Esophagus squamous epithelium (tissue), 5 donors: Measurements from ENCODE around the gene PCDHGA8. TPM values are rescaled to one million over a fixed set of nuclear protein-coding genes. Genes with fewer than 3 reads are reported as not detected.

ENCODE experiments used
- DNase-seq: peaks from one replicate; lab custom pipeline; 2025; lab: John Stamatoyannopoulos, UW
- H3K27ac ChIP-seq, 4 donors: fragments of 200-600 bp; sonication (generic); one replicate each; pipeline ENCODE4 v1.5.1; 2016 to 2019; ENCODE audit warnings: mild to moderate bottlenecking in 1 of 4
- H3K27me3 ChIP-seq, 4 donors: fragments of 200-600 bp; sonication (generic); 1 replicate in 3 of 4; 2 replicates in 1 of 4; pipeline versions ENCODE4 v1.5.1 to v1.6.0; 2017 to 2021; ENCODE audit warnings: antibody characterized with exemption in 1 of 4
- H3K36me3 ChIP-seq, 3 donors: fragments of 200-600 bp; sonication (generic); one replicate each; pipeline ENCODE4 v1.5.1; 2016 to 2019
- H3K4me1 ChIP-seq, 3 donors: fragments of 200-600 bp; sonication (generic); one replicate each; pipeline ENCODE4 v1.5.1; 2017 to 2019
- H3K4me3 ChIP-seq, 4 donors: fragments of 200-600 bp; sonication (generic); 1 replicate in 3 of 4; 2 replicates in 1 of 4; pipeline ENCODE4 v1.5.1; 2016 to 2019; ENCODE audit warnings: mild to moderate bottlenecking in 2 of 4, moderate library complexity in 1 of 4
- H3K9me3 ChIP-seq, 3 donors: fragments of 200-600 bp; sonication (generic); one replicate each; pipeline ENCODE4 v1.5.1; 2016 to 2019
- POLR2A ChIP-seq, 4 donors: fragments of 450-650 bp; IDR thresholded peaks; one replicate each; pipeline ENCODE4 v1.6.1; 2017; ENCODE audit warnings: antibody characterized with exemption in 4 of 4, mild to moderate bottlenecking in 4 of 4, moderate library complexity in 3 of 4
- WGBS, 2 donors: methylation state at CpG; one replicate each; pipeline ENCODE4 v1.1.5; 2018; 5-methylcytosine and 5-hydroxymethylcytosine counted together
- intact Hi-C: fragments of 100-400 bp; cut with DNase I; formaldehyde crosslinking; loops from one replicate; pipeline ENCODE4 v1.15.0; 2022
- total RNA-seq, 4 donors: library from RNA; depleted of rRNA; stranded (reverse); fragments of >200 nt; gene quantifications; one replicate each; pipeline ENCODE4 v1.1.0, GENCODE V29; 2016
- TF ChIP-seq, protein P1 (sequence below), 6 experiments: fragments of 450-650 bp in 4 of 6; fragments of 200-600 bp in 2 of 6; sonication (generic) in 2 of 6; IDR thresholded peaks; one replicate each; pipeline ENCODE4 v1.5.1; 2016 to 2019; ENCODE audit warnings: antibody characterized with exemption in 6 of 6, mild to moderate bottlenecking in 4 of 6, moderate library complexity in 4 of 6
- donor health status: DM: yes; HTN: yes; CAD: no.

Gene PCDHGA8
- total RNA-seq, 4 donors from 2014 or later: 0.41 to 1.7 (median 1.4) TPM

- Histone ChIP-seq H3K36me3 (peaks cover 0 to 9% (median 0%) of the 10 kb centered on the region in 3 donors), H3K27ac (no peak overlapping the region), H3K4me1 (peaks cover 0 to 8% (median 0%) of the 10 kb centered on the region in 3 donors), H3K9me3 (peaks cover 23 to 100% (median 92%) of the 10 kb centered on the region in 3 donors), H3K27me3 (peaks cover 0 to 47% (median 0%) of the 10 kb centered on the region in 4 donors), H3K4me3 (peak overlapping the region in 1 of 4 donors; percentile 57)
- 34 to 47% methylated on average over 8 to 14 of the region's 74 CpGs for WGBS, 2 donors
- DNase-seq: no peak
- intact Hi-C loops: loop anchor here (10.0 kb wide), 2 partner anchors 106 to 136 kb away; no protein-coding TSS in a partner anchor
- TF ChIP-seq, protein P1, sequence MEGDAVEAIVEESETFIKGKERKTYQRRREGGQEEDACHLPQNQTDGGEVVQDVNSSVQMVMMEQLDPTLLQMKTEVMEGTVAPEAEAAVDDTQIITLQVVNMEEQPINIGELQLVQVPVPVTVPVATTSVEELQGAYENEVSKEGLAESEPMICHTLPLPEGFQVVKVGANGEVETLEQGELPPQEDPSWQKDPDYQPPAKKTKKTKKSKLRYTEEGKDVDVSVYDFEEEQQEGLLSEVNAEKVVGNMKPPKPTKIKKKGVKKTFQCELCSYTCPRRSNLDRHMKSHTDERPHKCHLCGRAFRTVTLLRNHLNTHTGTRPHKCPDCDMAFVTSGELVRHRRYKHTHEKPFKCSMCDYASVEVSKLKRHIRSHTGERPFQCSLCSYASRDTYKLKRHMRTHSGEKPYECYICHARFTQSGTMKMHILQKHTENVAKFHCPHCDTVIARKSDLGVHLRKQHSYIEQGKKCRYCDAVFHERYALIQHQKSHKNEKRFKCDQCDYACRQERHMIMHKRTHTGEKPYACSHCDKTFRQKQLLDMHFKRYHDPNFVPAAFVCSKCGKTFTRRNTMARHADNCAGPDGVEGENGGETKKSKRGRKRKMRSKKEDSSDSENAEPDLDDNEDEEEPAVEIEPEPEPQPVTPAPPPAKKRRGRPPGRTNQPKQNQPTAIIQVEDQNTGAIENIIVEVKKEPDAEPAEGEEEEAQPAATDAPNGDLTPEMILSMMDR (IDR thresholded peaks at IDR 0.05): no peak
- TF ChIP-seq POLR2A (IDR thresholded peaks at IDR 0.05): no peak
These were observed 26.8 kb downstream of the PCDHGA8 start for GRCh38 chr5:141419074-141419880.

DNA sequence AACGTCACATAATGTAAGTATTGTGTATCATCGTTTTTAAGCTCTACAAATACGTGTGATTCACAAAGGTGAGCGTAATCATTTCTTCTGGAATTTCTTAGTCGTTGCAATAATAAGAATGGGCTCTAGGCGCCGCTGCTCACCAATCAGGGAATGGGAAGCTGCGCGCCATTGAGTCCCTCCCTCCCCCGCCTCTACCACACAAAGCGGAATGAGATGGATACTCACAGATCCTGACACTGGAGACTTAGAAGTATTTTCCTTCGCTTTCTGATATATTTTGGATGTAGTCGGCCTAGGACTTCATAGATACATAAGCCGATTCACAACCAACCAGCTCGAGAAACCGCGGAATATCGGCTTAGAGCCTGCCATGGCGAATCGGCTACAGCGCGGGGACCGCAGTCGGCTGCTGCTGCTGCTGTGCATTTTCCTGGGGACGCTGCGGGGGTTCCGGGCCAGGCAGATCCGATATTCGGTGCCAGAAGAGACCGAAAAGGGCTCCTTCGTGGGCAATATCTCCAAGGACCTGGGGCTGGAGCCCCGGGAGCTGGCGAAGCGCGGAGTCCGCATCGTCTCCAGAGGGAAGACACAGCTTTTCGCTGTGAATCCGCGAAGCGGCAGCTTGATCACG lies 28.5 kb downstream of the PCDHGA8 start, which contains the start of gene PCDHGA11:
TSS of gene PCDHGA11 (plus strand) at position 197 of the 634 bp plus-strand sequence. CDS start at position 374, 177 bp downstream.
- H3K27me3 ChIP-seq: peaks cover 0 to 36% (median 0%) of the 10 kb centered on the region in 4 donors
- H3K4me3 ChIP-seq: peak within 1 kb of the TSS in 3 of 4 donors; percentile 24 to 58 (median 31)
- no peak for TF ChIP-seq POLR2A (IDR thresholded peaks at IDR 0.05)
- TF ChIP-seq, protein P1 (IDR thresholded peaks at IDR 0.05): peak in 5 of 6 experiments; percentile 15 to 44 (median 24)
- peaks cover 0 to 9% (median 0%) of the 10 kb centered on the region in 3 donors for H3K36me3 ChIP-seq
- DNase-seq: no peak
- peaks cover 23 to 100% (median 92%) of the 10 kb centered on the region in 3 donors for H3K9me3 ChIP-seq
- intact Hi-C loops: no loop called here
- WGBS, 2 donors: 13 to 28% methylated on average over 16 to 31 of the region's 42 CpGs
- no peak within 1 kb of the TSS for H3K27ac ChIP-seq
- H3K4me1 ChIP-seq: peaks cover 0 to 8% (median 0%) of the 10 kb centered on the region in 3 donors

DNA sequence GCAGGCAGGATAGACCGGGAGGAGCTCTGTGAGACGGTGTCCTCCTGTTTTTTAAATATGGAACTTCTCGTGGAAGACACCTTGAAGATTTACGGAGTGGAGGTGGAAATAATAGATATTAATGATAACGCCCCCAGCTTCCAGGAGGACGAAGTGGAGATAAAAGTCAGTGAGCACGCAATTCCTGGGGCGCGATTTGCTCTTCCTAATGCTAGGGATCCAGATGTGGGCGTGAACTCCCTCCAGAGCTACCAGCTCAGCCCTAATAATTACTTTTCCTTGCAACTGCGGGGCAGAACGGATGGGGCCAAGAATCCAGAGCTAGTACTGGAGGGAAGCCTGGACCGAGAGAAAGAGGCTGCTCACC lies 29.0 kb downstream of the PCDHGA8 start:
- Histone ChIP-seq H3K27me3 (peaks cover 0 to 36% (median 0%) of the 10 kb centered on the region in 4 donors), H3K27ac (no peak overlapping the region), H3K4me1 (peaks cover 0 to 8% (median 0%) of the 10 kb centered on the region in 3 donors), H3K9me3 (peaks cover 23 to 100% (median 93%) of the 10 kb centered on the region in 3 donors), H3K36me3 (peaks cover 0 to 9% (median 0%) of the 10 kb centered on the region in 3 donors), H3K4me3 (peak overlapping the region in 3 of 4 donors; percentile 24 to 58 (median 31))
- TF ChIP-seq POLR2A (IDR thresholded peaks at IDR 0.05): no peak
- TF ChIP-seq, protein P1 (IDR thresholded peaks at IDR 0.05): no peak
- DNase-seq: no peak
- intact Hi-C loops: no loop called here
- WGBS, 2 donors: 14 to 16% methylated on average over 12 to 13 of the region's 13 CpGs

DNA sequence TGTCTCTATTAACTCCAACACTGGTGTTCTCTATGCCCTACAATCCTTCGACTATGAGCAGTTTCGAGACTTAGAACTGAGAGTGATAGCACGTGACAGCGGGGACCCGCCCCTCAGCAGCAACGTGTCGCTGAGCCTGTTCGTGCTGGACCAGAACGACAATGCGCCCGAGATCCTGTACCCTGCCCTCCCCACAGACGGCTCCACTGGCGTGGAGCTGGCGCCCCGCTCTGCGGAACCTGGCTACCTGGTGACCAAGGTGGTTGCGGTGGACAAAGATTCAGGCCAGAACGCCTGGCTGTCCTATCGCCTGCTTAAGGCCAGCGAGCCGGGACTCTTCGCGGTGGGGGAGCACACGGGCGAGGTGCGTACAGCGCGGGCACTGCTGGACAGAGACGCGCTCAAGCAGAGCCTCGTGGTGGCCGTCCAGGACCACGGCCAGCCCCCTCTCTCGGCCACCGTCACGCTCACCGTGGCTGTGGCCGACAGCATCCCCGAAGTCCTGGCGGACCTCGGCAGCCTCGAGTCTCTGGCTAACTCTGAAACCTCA lies 30.4 kb downstream of the PCDHGA8 start:
- peaks cover 29 to 100% (median 93%) of the 10 kb centered on the region in 3 donors for H3K9me3 ChIP-seq
- H3K4me3 ChIP-seq: peak overlapping the region in 1 of 4 donors; percentile 5
- peaks cover 0 to 9% (median 0%) of the 10 kb centered on the region in 3 donors for H3K36me3 ChIP-seq
- no peak overlapping the region for H3K27ac ChIP-seq
- peaks cover 0 to 39% (median 0%) of the 10 kb centered on the region in 4 donors for H3K27me3 ChIP-seq
- DNase-seq: no peak
- WGBS, 2 donors: no CpG with 5 or more reads among the region's 42 CpGs
- H3K4me1 ChIP-seq: peaks cover 0 to 8% (median 0%) of the 10 kb centered on the region in 3 donors
- TF ChIP-seq POLR2A (IDR thresholded peaks at IDR 0.05): no peak
- TF ChIP-seq, protein P1 (IDR thresholded peaks at IDR 0.05): no peak
- intact Hi-C loops: no loop called here
